WTC11 (cell line): ENCODE data around the gene SPHK2. TPM values are rescaled to one million over a fixed set of nuclear protein-coding genes. Genes with fewer than 3 reads are reported as not detected.

ENCODE experiments used
- ATAC-seq: fragments of 200-7000 bp; cut with Tn5 transposase; 2 replicates; pipeline ENCODE4 v1.10.0; 2021; ENCODE audit warnings: mild to moderate bottlenecking, moderate library complexity
- CTCF ChIA-PET: fragments of 300-600 bp; sonication (Branson Sonifier 250); formaldehyde crosslinking; loops from one replicate; lab custom pipeline; 2021; ENCODE audit warnings: antibody characterized with exemption; lab: Charles Lee
- POLR2A ChIA-PET: fragments of 350-600 bp; sonication (Branson Sonifier 250); formaldehyde crosslinking; loops from one replicate; lab custom pipeline; 2021; ENCODE audit warnings: antibody characterized with exemption; lab: Charles Lee
- DNase-seq: peaks from one replicate; pipeline ENCODE4 v3.0.0; 2021; ENCODE audit warnings: low spot score
- H3K27ac Mint-ChIP-seq: 2 replicates; pipeline ENCODE4 v1.8.0; 2021; ENCODE audit warnings: mixed read lengths
- H3K27me3 Mint-ChIP-seq: 2 replicates; pipeline ENCODE4 v1.8.0; 2021; ENCODE audit warnings: low read depth, mild to moderate bottlenecking, moderate library complexity, mixed read lengths
- H3K36me3 Mint-ChIP-seq: 2 replicates; pipeline ENCODE4 v1.8.0; 2021; ENCODE audit warnings: mixed read lengths
- H3K4me1 Mint-ChIP-seq: 2 replicates; pipeline ENCODE4 v1.8.0; 2022; ENCODE audit warnings: mixed read lengths
- H3K4me3 Mint-ChIP-seq: 2 replicates; pipeline ENCODE4 v1.8.0; 2021; ENCODE audit warnings: mild to moderate bottlenecking, moderate library complexity, mixed read lengths
- H3K9me3 Mint-ChIP-seq: 2 replicates; pipeline ENCODE4 v1.8.0; 2021; ENCODE audit warnings: mixed read lengths
- ELF4 ChIP-seq: sonication (generic); formaldehyde crosslinking; IDR thresholded peaks from 2 replicates; pipeline ENCODE4 v1.8.1; 2022; ENCODE audit warnings: low read depth, mild to moderate bottlenecking, moderate library complexity, missing genetic modification reagents
- ETV6 ChIP-seq: sonication (generic); formaldehyde crosslinking; IDR thresholded peaks from 2 replicates; pipeline ENCODE4 v1.8.1; 2022; ENCODE audit warnings: mild to moderate bottlenecking, missing genetic modification reagents
- FOXK1 ChIP-seq: sonication (generic); formaldehyde crosslinking; IDR thresholded peaks from 2 replicates; pipeline ENCODE4 v1.8.0; 2022; ENCODE audit warnings: mild to moderate bottlenecking, moderate library complexity, missing genetic modification reagents
- GRHL2 ChIP-seq: fragments of 250-450 bp; sonication (Bioruptor Pico); IDR thresholded peaks from 2 replicates; pipeline ENCODE4 v1.8.0; 2022; ENCODE audit warnings: mild to moderate bottlenecking, moderate library complexity; ENCODE audit not compliant: insufficient replicate concordance, severe bottlenecking
- IRF2 ChIP-seq: sonication (generic); formaldehyde crosslinking; IDR thresholded peaks from 2 replicates; pipeline ENCODE4 v1.8.0; 2022; ENCODE audit warnings: low read depth, missing genetic modification reagents, borderline replicate concordance
- JUN ChIP-seq: sonication (generic); formaldehyde crosslinking; IDR thresholded peaks from 2 replicates; pipeline ENCODE4 v1.8.0; 2023; ENCODE audit warnings: mild to moderate bottlenecking, missing genetic modification reagents
- NFE2L1 ChIP-seq: sonication (generic); formaldehyde crosslinking; IDR thresholded peaks from 2 replicates; pipeline ENCODE4 v1.8.1; 2023; ENCODE audit warnings: missing genetic modification reagents
- NR1H2 ChIP-seq: sonication (generic); formaldehyde crosslinking; IDR thresholded peaks from 2 replicates; pipeline ENCODE4 v1.9.0; 2021; ENCODE audit warnings: mild to moderate bottlenecking, moderate library complexity, missing genetic modification reagents
- RELA ChIP-seq: sonication (generic); formaldehyde crosslinking; IDR thresholded peaks from 2 replicates; pipeline ENCODE4 v1.8.1; 2022; ENCODE audit warnings: missing genetic modification reagents, mild to moderate bottlenecking, borderline replicate concordance
- TP53 ChIP-seq: sonication (generic); formaldehyde crosslinking; IDR thresholded peaks from 2 replicates; pipeline ENCODE4 v1.8.1; 2023; ENCODE audit warnings: mild to moderate bottlenecking, missing genetic modification reagents
- ZNF263 ChIP-seq: sonication (generic); formaldehyde crosslinking; IDR thresholded peaks from 2 replicates; pipeline ENCODE4 v1.8.1; 2022; ENCODE audit warnings: low read depth, mild to moderate bottlenecking, moderate library complexity, missing genetic modification reagents
- ZNF317 ChIP-seq: sonication (generic); formaldehyde crosslinking; IDR thresholded peaks from 2 replicates; pipeline ENCODE4 v1.8.1; 2023; ENCODE audit warnings: low read depth, mild to moderate bottlenecking, moderate library complexity, missing genetic modification reagents, borderline replicate concordance
- total RNA-seq: library from RNA; stranded (reverse); gene quantifications from 3 replicates; pipeline ENCODE4 v1.2.3, GENCODE V29; 2021
- TF ChIP-seq, protein P1 (sequence below): sonication (generic); formaldehyde crosslinking; IDR thresholded peaks from 2 replicates; pipeline ENCODE4 v1.8.1; 2023; ENCODE audit warnings: mild to moderate bottlenecking, missing genetic modification reagents
- TF ChIP-seq, protein P2 (sequence below): sonication (generic); formaldehyde crosslinking; IDR thresholded peaks from 2 replicates; pipeline ENCODE4 v1.8.1; 2022; ENCODE audit warnings: low read depth, mild to moderate bottlenecking, moderate library complexity, missing genetic modification reagents, borderline replicate concordance
- TF ChIP-seq, protein P3 (sequence below): sonication (generic); formaldehyde crosslinking; IDR thresholded peaks from 2 replicates; pipeline ENCODE4 v1.8.1; 2022; ENCODE audit warnings: low read depth, missing genetic modification reagents, borderline replicate concordance
- TF ChIP-seq, protein P4 (sequence below): sonication (generic); formaldehyde crosslinking; IDR thresholded peaks from 2 replicates; pipeline ENCODE4 v1.8.1; 2023; ENCODE audit warnings: mild to moderate bottlenecking, moderate library complexity, missing genetic modification reagents
- TF ChIP-seq, protein P5 (sequence below): sonication (generic); formaldehyde crosslinking; IDR thresholded peaks from 2 replicates; pipeline ENCODE4 v1.8.1; 2022; ENCODE audit warnings: mild to moderate bottlenecking, missing genetic modification reagents, moderate library complexity, borderline replicate concordance
- TF ChIP-seq, protein P6 (sequence below): sonication (generic); formaldehyde crosslinking; IDR thresholded peaks from 2 replicates; pipeline ENCODE4 v1.8.1; 2023; ENCODE audit warnings: mild to moderate bottlenecking, missing genetic modification reagents, moderate library complexity
- TF ChIP-seq, protein P7 (sequence below): fragments of 250-450 bp; sonication (Bioruptor Pico); IDR thresholded peaks from 2 replicates; pipeline ENCODE4 v1.9.0; 2021; ENCODE audit warnings: mild to moderate bottlenecking

SPHK2 gene
- total RNA-seq, 1 experiment from 2014 or later: 64.6 TPM

DNA sequence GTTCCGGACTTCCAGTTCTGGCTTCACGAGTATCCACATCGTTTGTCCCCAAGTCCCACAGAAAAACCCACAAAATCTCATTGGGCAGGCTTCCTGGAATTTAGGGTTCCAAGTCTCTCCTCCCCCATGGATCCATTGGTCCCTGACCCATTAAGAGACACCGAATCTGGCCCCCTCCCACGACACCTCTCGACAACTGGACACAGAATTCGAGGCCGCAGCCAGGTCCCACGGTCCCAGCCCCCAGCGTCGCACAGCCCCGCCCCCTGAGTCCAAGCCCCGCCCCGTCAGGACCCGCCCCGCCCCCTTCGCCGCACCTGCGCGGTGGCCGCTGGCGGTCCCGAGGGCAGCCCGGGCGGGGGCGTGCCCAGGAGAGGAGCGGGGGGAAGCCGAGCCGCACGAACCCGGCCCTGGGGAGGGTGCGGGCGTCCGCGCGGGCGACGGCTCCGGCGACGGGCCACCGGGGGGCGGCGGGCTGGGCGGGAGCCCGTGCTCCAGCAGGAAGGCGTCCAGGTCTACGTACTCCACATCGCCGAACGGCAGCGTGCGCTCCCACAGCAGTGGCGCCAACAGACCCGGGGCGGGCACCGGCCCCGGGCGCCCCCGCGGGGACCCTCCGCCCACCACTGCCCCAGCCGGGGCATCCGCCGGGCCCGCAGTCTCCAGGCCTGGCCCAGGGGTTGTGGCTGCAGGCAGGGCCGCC, 16.1 kb downstream of the SPHK2 start (continued):
- TF ChIP-seq, protein P1, sequence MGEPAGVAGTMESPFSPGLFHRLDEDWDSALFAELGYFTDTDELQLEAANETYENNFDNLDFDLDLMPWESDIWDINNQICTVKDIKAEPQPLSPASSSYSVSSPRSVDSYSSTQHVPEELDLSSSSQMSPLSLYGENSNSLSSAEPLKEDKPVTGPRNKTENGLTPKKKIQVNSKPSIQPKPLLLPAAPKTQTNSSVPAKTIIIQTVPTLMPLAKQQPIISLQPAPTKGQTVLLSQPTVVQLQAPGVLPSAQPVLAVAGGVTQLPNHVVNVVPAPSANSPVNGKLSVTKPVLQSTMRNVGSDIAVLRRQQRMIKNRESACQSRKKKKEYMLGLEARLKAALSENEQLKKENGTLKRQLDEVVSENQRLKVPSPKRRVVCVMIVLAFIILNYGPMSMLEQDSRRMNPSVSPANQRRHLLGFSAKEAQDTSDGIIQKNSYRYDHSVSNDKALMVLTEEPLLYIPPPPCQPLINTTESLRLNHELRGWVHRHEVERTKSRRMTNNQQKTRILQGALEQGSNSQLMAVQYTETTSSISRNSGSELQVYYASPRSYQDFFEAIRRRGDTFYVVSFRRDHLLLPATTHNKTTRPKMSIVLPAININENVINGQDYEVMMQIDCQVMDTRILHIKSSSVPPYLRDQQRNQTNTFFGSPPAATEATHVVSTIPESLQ (CRISPR knock-in tag): no peak

DNA sequence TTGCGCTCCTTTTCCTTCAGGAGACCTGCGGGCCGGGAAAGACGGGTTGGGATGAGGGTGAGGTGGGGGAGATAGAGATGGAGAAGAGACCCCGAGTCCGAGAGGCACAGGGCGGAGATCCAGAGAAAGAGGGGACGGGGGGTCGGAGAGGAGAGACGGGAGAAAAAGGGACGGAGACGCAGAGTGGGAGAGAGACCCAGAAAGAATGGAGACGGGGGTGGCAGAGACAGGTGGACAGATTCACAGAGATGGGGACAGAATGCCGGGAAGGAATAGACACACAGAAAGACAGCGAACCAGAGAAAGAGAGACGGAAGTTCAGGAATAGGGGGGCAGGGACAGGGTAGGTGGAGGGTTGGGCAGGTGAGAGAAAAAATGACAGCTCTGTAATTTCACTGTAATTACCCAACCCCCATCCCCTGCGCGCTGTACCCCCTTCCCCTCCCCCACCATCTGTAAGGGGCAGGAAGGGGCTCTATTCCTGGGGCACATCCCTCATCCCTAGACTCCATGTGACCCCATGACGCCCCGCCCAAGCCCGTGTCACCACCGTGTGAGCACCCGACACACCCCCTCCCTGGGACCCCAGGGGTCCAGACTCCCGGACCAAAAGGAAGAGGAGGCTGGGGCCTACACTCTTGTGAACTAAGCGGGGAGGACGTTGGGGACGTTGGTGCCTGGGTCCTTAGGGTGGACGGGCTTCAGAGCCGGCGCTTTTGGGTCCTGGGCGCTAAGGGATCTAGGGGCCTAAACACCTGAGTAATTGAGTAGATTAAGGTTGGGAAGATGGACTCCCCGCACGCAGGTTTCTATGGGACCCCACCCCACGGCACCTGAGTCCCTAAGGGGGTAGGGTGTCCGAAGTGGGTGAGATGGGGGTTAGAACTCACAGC, 16.9 kb downstream of the SPHK2 start:
- DNase-seq: no peak
- CTCF ChIA-PET: interaction anchor here (1.5 kb wide), 1 partner anchor 10 kb away, joined by 5 read pairs; the partner anchor contains the start of gene CA11
- peaks cover 7% of the 10 kb centered on the region; the same call in 1 of the 2 replicates for H3K36me3 Mint-ChIP-seq
- H3K9me3 Mint-ChIP-seq: no peaks in the 10 kb centered on the region
- TF ChIP-seq IRF2 (CRISPR knock-in tag) (no peak), GRHL2 (no peak), ELF4 (CRISPR knock-in tag) (no peak), RELA (CRISPR knock-in tag) (no peak), NR1H2 (no peak), ZNF263 (CRISPR knock-in tag) (peak; percentile 61), ETV6 (no peak), FOXK1 (CRISPR knock-in tag) (no peak), NFE2L1 (CRISPR knock-in tag) (no peak), ZNF317 (no peak), TP53 (CRISPR knock-in tag) (no peak), JUN (no peak)
- TF ChIP-seq, protein P2, sequence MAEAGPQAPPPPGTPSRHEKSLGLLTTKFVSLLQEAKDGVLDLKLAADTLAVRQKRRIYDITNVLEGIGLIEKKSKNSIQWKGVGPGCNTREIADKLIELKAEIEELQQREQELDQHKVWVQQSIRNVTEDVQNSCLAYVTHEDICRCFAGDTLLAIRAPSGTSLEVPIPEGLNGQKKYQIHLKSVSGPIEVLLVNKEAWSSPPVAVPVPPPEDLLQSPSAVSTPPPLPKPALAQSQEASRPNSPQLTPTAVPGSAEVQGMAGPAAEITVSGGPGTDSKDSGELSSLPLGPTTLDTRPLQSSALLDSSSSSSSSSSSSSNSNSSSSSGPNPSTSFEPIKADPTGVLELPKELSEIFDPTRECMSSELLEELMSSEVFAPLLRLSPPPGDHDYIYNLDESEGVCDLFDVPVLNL (CRISPR knock-in tag): no peak
- TF ChIP-seq, protein P3, sequence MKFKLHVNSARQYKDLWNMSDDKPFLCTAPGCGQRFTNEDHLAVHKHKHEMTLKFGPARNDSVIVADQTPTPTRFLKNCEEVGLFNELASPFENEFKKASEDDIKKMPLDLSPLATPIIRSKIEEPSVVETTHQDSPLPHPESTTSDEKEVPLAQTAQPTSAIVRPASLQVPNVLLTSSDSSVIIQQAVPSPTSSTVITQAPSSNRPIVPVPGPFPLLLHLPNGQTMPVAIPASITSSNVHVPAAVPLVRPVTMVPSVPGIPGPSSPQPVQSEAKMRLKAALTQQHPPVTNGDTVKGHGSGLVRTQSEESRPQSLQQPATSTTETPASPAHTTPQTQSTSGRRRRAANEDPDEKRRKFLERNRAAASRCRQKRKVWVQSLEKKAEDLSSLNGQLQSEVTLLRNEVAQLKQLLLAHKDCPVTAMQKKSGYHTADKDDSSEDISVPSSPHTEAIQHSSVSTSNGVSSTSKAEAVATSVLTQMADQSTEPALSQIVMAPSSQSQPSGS (CRISPR knock-in tag): no peak
- TF ChIP-seq, protein P4, sequence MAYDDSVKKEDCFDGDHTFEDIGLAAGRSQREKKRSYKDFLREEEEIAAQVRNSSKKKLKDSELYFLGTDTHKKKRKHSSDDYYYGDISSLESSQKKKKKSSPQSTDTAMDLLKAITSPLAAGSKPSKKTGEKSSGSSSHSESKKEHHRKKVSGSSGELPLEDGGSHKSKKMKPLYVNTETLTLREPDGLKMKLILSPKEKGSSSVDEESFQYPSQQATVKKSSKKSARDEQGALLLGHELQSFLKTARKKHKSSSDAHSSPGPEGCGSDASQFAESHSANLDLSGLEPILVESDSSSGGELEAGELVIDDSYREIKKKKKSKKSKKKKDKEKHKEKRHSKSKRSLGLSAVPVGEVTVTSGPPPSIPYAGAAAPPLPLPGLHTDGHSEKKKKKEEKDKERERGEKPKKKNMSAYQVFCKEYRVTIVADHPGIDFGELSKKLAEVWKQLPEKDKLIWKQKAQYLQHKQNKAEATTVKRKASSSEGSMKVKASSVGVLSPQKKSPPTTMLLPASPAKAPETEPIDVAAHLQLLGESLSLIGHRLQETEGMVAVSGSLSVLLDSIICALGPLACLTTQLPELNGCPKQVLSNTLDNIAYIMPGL (CRISPR knock-in tag): 0 out of 2 replicates have a peak, but pooled peaks have one; percentile 3
- TF ChIP-seq, protein P5, sequence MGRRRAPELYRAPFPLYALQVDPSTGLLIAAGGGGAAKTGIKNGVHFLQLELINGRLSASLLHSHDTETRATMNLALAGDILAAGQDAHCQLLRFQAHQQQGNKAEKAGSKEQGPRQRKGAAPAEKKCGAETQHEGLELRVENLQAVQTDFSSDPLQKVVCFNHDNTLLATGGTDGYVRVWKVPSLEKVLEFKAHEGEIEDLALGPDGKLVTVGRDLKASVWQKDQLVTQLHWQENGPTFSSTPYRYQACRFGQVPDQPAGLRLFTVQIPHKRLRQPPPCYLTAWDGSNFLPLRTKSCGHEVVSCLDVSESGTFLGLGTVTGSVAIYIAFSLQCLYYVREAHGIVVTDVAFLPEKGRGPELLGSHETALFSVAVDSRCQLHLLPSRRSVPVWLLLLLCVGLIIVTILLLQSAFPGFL: no peak
- TF ChIP-seq, protein P6, sequence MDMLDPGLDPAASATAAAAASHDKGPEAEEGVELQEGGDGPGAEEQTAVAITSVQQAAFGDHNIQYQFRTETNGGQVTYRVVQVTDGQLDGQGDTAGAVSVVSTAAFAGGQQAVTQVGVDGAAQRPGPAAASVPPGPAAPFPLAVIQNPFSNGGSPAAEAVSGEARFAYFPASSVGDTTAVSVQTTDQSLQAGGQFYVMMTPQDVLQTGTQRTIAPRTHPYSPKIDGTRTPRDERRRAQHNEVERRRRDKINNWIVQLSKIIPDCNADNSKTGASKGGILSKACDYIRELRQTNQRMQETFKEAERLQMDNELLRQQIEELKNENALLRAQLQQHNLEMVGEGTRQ: peak; percentile 27; the same call in 1 of the 2 replicates
- TF ChIP-seq, protein P7, sequence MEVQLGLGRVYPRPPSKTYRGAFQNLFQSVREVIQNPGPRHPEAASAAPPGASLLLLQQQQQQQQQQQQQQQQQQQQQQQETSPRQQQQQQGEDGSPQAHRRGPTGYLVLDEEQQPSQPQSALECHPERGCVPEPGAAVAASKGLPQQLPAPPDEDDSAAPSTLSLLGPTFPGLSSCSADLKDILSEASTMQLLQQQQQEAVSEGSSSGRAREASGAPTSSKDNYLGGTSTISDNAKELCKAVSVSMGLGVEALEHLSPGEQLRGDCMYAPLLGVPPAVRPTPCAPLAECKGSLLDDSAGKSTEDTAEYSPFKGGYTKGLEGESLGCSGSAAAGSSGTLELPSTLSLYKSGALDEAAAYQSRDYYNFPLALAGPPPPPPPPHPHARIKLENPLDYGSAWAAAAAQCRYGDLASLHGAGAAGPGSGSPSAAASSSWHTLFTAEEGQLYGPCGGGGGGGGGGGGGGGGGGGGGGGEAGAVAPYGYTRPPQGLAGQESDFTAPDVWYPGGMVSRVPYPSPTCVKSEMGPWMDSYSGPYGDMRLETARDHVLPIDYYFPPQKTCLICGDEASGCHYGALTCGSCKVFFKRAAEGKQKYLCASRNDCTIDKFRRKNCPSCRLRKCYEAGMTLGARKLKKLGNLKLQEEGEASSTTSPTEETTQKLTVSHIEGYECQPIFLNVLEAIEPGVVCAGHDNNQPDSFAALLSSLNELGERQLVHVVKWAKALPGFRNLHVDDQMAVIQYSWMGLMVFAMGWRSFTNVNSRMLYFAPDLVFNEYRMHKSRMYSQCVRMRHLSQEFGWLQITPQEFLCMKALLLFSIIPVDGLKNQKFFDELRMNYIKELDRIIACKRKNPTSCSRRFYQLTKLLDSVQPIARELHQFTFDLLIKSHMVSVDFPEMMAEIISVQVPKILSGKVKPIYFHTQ: no peak
- TF ChIP-seq, all 79 proteins: peak for 3
- Mint-ChIP-seq H3K27me3 (peaks cover 15% of the 10 kb centered on the region), H3K27ac (no peak overlapping the region), H3K4me3 (peak overlapping the region; percentile 81), H3K4me1 (peaks cover 46% of the 10 kb centered on the region)
- no peak for ATAC-seq
- POLR2A ChIA-PET: no interaction called here
